ENCODE results near the gene GINM1. TPM values are rescaled to one million over a fixed set of nuclear protein-coding genes. Genes with fewer than 3 reads are reported as not detected.

GINM1 gene
- total RNA-seq = 10 to 100 TPM; 36.6 to 64.5 (median 57.0) TPM

GRCh38 chr6:149565527-149566409 lies at the start of gene GINM1:
TSS of gene GINM1 (plus strand) at chr6:149566375. CDS start at chr6:149566415, 40 bp downstream.
- peaks cover 0 to 34% (median 8%) of the 10 kb centered on the region in 4 donors for H3K4me1 ChIP-seq
- H3K27ac ChIP-seq = peak within 1 kb of the TSS; percentile 68 to 94 (median 92)
- no peaks in the 10 kb centered on the region for H3K9me3 ChIP-seq
- 0 to 1% methylated on average over 37 to 55 of the region's 59 CpGs for WGBS, 2 donors
- TF ChIP-seq POLR2A (IDR thresholded peaks at IDR 0.05) (no peak), CTCF (IDR thresholded peaks at IDR 0.05) (peak; percentile 41 to 63 (median 55))
- DNase-seq (ENCODE audit: low spot score in 2 of 2) = peak; percentile 83 to 91
- H3K4me3 ChIP-seq = peak within 1 kb of the TSS; percentile 74 to 98 (median 88)
- H3K27me3 ChIP-seq = no peaks in the 10 kb centered on the region
- no peaks in the 10 kb centered on the region for H3K36me3 ChIP-seq

- H3K27ac ChIP-seq = no peak overlapping the region
- WGBS, 2 donors = 90 to 97% methylated on average over 5 of the region's 5 CpGs
- H3K4me1 ChIP-seq = no peaks in the 10 kb centered on the region
- no peaks in the 10 kb centered on the region for H3K9me3 ChIP-seq
- no peak for DNase-seq (ENCODE audit: low spot score in 2 of 2)
- H3K4me3 ChIP-seq = no peak overlapping the region
- no peak for TF ChIP-seq POLR2A (IDR thresholded peaks at IDR 0.05)
- TF ChIP-seq EP300 (IDR thresholded peaks at IDR 0.05) = no peak
- TF ChIP-seq CTCF (IDR thresholded peaks at IDR 0.05) = no peak
- peaks cover 8 to 98% (median 9%) of the 10 kb centered on the region in 3 donors for H3K36me3 ChIP-seq
- H3K27me3 ChIP-seq = no peaks in the 10 kb centered on the region
These were observed 36.5 kb upstream of the GINM1 start for GRCh38 chr6:149529650-149530049.

- Histone ChIP-seq H3K9me3 (no peaks in the 10 kb centered on the region), H3K4me3 (no peak overlapping the region), H3K4me1 (no peaks in the 10 kb centered on the region), H3K27me3 (no peaks in the 10 kb centered on the region), H3K36me3 (peaks cover 3 to 99% (median 19%) of the 10 kb centered on the region in 3 donors), H3K27ac (no peak overlapping the region)
- no peak for DNase-seq (ENCODE audit: low spot score in 2 of 2)
- 89 to 97% methylated on average over 1 of the region's 1 CpG for WGBS, 2 donors
- TF ChIP-seq CTCF (IDR thresholded peaks at IDR 0.05) (no peak), POLR2A (IDR thresholded peaks at IDR 0.05) (no peak), EP300 (IDR thresholded peaks at IDR 0.05) (no peak)
These were observed 31.4 kb upstream of the GINM1 start for GRCh38 chr6:149534742-149535141.

GRCh38 chr6:149541139-149541538 lies 25.0 kb upstream of the GINM1 start:
- TF ChIP-seq POLR2A (IDR thresholded peaks at IDR 0.05) = no peak
- no peak for TF ChIP-seq CTCF (IDR thresholded peaks at IDR 0.05)
- no peak for TF ChIP-seq EP300 (IDR thresholded peaks at IDR 0.05)
- Histone ChIP-seq H3K27ac (no peak overlapping the region), H3K27me3 (no peaks in the 10 kb centered on the region), H3K4me1 (peaks cover 0 to 42% (median 17%) of the 10 kb centered on the region in 4 donors), H3K9me3 (no peaks in the 10 kb centered on the region), H3K4me3 (no peak overlapping the region), H3K36me3 (peaks cover 0 to 47% (median 14%) of the 10 kb centered on the region in 3 donors)
- no peak for DNase-seq (ENCODE audit: low spot score in 2 of 2)
- 72% methylated on average over 2 of the region's 2 CpGs for WGBS, 2 donors

GRCh38 chr6:149544646-149545257 lies 21.4 kb upstream of the GINM1 start:
- no peaks in the 10 kb centered on the region for H3K9me3 ChIP-seq
- H3K4me3 ChIP-seq = peak overlapping the region; percentile 64 to 96 (median 72)
- 27 to 32% methylated on average over 12 of the region's 12 CpGs for WGBS, 2 donors
- peaks cover 0 to 49% (median 19%) of the 10 kb centered on the region in 4 donors for H3K4me1 ChIP-seq
- no peaks in the 10 kb centered on the region for H3K27me3 ChIP-seq
- DNase-seq (ENCODE audit: low spot score in 2 of 2) = no peak
- peak overlapping the region; percentile 92 to 99 (median 96) for H3K27ac ChIP-seq
- TF ChIP-seq EP300 (IDR thresholded peaks at IDR 0.05) = no peak
- H3K36me3 ChIP-seq = peaks cover 0 to 12% (median 0%) of the 10 kb centered on the region in 3 donors
